ENCODE results near the gene HSPG2.

DNA sequence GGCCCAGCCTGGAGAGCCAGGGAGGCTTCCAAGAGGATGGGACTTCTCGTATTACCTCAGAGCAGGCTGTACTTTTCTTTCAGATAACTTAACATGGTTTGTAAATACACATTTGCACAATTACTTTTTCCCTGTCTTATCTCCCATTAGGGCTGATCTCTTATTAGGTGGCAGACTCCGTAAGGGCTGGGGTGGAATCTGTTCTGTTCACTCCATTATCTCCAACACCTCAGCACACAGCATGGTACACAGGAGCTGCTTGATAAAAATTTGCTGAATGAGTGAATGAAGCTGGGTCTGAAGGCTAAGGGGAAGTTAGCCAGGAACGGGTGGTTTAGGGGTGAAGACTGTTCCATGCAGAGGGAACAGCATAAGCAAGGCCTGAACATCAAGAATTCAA is 76.1 kb downstream of the HSPG2 start:
- TF ChIP-seq, protein P1, sequence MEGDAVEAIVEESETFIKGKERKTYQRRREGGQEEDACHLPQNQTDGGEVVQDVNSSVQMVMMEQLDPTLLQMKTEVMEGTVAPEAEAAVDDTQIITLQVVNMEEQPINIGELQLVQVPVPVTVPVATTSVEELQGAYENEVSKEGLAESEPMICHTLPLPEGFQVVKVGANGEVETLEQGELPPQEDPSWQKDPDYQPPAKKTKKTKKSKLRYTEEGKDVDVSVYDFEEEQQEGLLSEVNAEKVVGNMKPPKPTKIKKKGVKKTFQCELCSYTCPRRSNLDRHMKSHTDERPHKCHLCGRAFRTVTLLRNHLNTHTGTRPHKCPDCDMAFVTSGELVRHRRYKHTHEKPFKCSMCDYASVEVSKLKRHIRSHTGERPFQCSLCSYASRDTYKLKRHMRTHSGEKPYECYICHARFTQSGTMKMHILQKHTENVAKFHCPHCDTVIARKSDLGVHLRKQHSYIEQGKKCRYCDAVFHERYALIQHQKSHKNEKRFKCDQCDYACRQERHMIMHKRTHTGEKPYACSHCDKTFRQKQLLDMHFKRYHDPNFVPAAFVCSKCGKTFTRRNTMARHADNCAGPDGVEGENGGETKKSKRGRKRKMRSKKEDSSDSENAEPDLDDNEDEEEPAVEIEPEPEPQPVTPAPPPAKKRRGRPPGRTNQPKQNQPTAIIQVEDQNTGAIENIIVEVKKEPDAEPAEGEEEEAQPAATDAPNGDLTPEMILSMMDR (IDR thresholded peaks at IDR 0.05): no peak
- no peak for TF ChIP-seq ZFX (IDR thresholded peaks at IDR 0.05; ENCODE audit: borderline replicate concordance)

All from 22Rv1 (cell line).